ENCODE results near the gene ANKRD40. TPM values are rescaled to one million over a fixed set of nuclear protein-coding genes. Genes with fewer than 3 reads are reported as not detected.

The ANKRD40 gene
- total RNA-seq, 1 experiment from 2014 or later = 33.5 TPM

DNA sequence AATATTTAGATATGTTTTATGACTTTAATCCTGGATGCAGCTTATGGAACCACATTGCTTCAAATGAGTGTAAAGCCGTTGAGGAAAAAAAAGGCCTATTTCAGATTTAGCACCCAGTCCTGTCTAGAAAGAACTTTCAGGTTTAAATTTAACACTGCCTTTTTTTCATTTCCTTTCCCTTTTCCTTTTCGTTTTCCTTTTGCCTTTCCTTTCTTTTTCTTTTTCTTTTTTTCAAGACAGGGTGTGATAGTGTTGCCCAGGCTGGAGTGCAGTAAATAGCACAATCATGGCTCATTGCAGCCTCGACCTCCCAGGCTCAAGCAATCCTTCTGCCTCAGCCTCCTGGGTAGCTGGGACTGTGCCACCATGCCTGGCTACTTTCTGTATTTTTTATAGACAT, 27.6 kb upstream of the ANKRD40 start:
- Histone ChIP-seq H3K9me3 (ENCODE audit: insufficient read depth, low read depth) (no peaks in the 10 kb centered on the region), H3K27ac (no peak overlapping the region), H3K4me3 (no peak overlapping the region), H3F3A (ENCODE audit: insufficient read depth, low read depth) (peaks cover 56% of the 10 kb centered on the region; the same call in 1 of the 2 replicates), H4K20me1 (ENCODE audit: insufficient read depth) (peaks cover 98% of the 10 kb centered on the region), H3K36me3 (ENCODE audit: low read depth) (peaks cover 36% of the 10 kb centered on the region), H3K4me2 (no peak overlapping the region), H2AFZ (no peak overlapping the region), H3K79me2 (ENCODE audit: low read depth) (peaks cover 100% of the 10 kb centered on the region), H3K4me1 (replicated peaks; ENCODE audit: insufficient read depth) (0 out of 2 replicates have a peak, but pooled peaks cover 6% of the 10 kb centered on the region), H3K9me2 (ENCODE audit: insufficient read depth) (no peaks in the 10 kb centered on the region), H3K27me3 (ENCODE audit: insufficient read depth, low read depth) (no peaks in the 10 kb centered on the region)
- intact Hi-C loops (cut with micrococcal nuclease; ENCODE audit: unreplicated experiment) = no loop called here
- POLR2A ChIA-PET (ENCODE audit: unreplicated experiment) = no interaction called here
- no TSS peak for BruUV-seq (replicated peaks)
- TF ChIP-seq EZH2 (IDR thresholded peaks at IDR 0.05; ENCODE audit: low read depth) (no peak), CTCF (conservative IDR thresholded peaks at IDR 0.05) (no peak)
- CTCF ChIA-PET = interaction anchor here (0.7 kb wide), 1 partner anchor 65 kb away, joined by 12 read pairs; no protein-coding TSS in a partner anchor
- no peak for DNase-seq

- Histone ChIP-seq H3F3A (ENCODE audit: insufficient read depth, low read depth) (peaks cover 63% of the 10 kb centered on the region), H3K79me2 (ENCODE audit: low read depth) (peaks cover 100% of the 10 kb centered on the region), H3K9me2 (ENCODE audit: insufficient read depth) (no peaks in the 10 kb centered on the region), H3K4me3 (no peak overlapping the region), H3K9me3 (ENCODE audit: insufficient read depth, low read depth) (no peaks in the 10 kb centered on the region), H2AFZ (no peak overlapping the region), H3K36me3 (ENCODE audit: low read depth) (peaks cover 8% of the 10 kb centered on the region; the same call in 1 of the 2 replicates), H3K27ac (0 out of 2 replicates have a peak overlapping the region, but pooled peaks have one; percentile 20), H3K4me1 (replicated peaks; ENCODE audit: insufficient read depth) (0 out of 2 replicates have a peak, but pooled peaks cover 6% of the 10 kb centered on the region), H3K4me2 (no peak overlapping the region), H4K20me1 (ENCODE audit: insufficient read depth) (peaks cover 98% of the 10 kb centered on the region), H3K27me3 (ENCODE audit: insufficient read depth, low read depth) (no peaks in the 10 kb centered on the region)
- TF ChIP-seq CTCF (conservative IDR thresholded peaks at IDR 0.05) = no peak
- TF ChIP-seq EZH2 (IDR thresholded peaks at IDR 0.05; ENCODE audit: low read depth) = no peak
- intact Hi-C loops (cut with micrococcal nuclease; ENCODE audit: unreplicated experiment) = no loop called here
- ChIA-PET POLR2A (ENCODE audit: unreplicated experiment) (no interaction called here), CTCF (no interaction called here)
- BruUV-seq (replicated peaks) = no TSS peak
- DNase-seq = no peak
Measured at GRCh38 chr17:50731575-50732460, 24.1 kb upstream of the ANKRD40 start.

DNA sequence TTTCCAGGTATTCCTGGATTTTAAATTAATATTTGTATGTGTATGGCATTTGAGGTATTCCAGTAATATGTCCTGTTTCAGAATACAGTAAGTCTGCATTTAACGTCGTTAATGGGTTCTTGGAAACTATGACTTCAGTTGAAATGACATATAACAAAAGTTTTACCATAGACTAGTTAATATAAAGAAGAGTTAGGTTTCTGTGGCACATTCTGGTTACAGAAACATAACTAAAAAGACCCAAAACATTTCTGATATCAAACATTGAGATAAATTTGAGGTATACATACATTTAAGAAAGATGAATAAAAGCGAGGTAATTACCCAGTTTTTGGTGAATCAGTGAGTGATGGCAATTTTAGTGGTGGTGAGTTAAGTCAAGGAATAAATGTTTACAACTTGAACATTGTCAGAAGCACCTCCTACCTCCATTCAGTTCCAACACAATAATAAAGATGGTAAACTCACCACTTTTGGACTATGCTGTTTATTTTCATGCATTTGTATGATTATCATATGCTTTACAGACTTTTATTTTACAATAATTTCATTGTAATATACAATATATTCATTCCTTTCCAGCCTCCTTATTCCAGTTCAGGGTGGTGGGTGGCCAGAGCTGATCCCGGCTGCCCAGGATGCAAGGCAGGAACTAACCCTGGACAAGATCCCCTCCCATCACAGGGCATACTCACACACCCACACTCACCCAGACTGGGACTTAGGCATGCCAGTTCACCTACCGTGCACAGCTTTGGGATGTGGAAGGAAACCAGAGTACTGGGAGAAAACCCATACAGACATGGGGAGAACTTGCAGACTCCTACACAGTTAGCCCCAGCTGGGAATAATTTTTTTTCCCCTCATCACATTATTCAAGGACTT, 21.4 kb upstream of the ANKRD40 start:
- Histone ChIP-seq H3F3A (ENCODE audit: insufficient read depth, low read depth) (peaks cover 61% of the 10 kb centered on the region), H3K27me3 (ENCODE audit: insufficient read depth, low read depth) (no peaks in the 10 kb centered on the region), H3K4me1 (replicated peaks; ENCODE audit: insufficient read depth) (peaks cover 15% of the 10 kb centered on the region), H3K27ac (no peak overlapping the region), H3K9me3 (ENCODE audit: insufficient read depth, low read depth) (no peaks in the 10 kb centered on the region), H4K20me1 (ENCODE audit: insufficient read depth) (peaks cover 99% of the 10 kb centered on the region), H2AFZ (no peak overlapping the region), H3K79me2 (ENCODE audit: low read depth) (peaks cover 100% of the 10 kb centered on the region), H3K36me3 (ENCODE audit: low read depth) (peaks cover 14% of the 10 kb centered on the region), H3K4me3 (no peak overlapping the region), H3K9me2 (ENCODE audit: insufficient read depth) (no peaks in the 10 kb centered on the region), H3K4me2 (no peak overlapping the region)
- BruUV-seq (replicated peaks) = no TSS peak
- intact Hi-C loops (cut with micrococcal nuclease; ENCODE audit: unreplicated experiment) = no loop called here
- ChIA-PET POLR2A (ENCODE audit: unreplicated experiment) (no interaction called here), CTCF (no interaction called here)
- TF ChIP-seq CTCF (conservative IDR thresholded peaks at IDR 0.05) (no peak), EZH2 (IDR thresholded peaks at IDR 0.05; ENCODE audit: low read depth) (no peak)
- DNase-seq = no peak

All from PC-9 (cell line).